GM18909 (cell line): ENCODE measurements around the gene NOVA1.

ENCODE experiments used
- ATAC-seq: cut with Tn5 transposase; IDR thresholded peaks from one replicate; pipeline ENCODE4 v1.9.1; 2021; ENCODE audit warnings: mild to moderate bottlenecking; ENCODE audit not compliant: unreplicated experiment, poor library complexity

NOVA1 gene

DNA sequence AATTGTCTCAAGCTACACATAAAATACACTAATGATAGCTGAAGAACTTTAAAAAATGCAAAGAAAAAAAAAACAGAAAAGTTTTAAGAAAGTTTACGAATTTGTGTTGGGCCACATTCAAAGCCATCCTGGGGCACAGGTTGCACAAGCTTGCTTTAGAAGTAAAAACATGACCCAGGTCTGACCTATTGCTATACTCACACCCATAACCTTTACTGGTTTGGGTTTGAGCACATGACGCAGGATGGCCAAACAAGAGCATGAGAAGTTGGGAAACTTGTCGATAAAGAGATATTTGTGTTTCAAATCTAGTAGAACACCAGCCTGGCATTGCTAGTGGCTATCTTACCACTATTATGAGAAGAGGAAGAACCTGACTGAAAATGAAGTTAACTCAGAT lies 143.7 kb downstream of the NOVA1 start:
- no peak for ATAC-seq

DNA sequence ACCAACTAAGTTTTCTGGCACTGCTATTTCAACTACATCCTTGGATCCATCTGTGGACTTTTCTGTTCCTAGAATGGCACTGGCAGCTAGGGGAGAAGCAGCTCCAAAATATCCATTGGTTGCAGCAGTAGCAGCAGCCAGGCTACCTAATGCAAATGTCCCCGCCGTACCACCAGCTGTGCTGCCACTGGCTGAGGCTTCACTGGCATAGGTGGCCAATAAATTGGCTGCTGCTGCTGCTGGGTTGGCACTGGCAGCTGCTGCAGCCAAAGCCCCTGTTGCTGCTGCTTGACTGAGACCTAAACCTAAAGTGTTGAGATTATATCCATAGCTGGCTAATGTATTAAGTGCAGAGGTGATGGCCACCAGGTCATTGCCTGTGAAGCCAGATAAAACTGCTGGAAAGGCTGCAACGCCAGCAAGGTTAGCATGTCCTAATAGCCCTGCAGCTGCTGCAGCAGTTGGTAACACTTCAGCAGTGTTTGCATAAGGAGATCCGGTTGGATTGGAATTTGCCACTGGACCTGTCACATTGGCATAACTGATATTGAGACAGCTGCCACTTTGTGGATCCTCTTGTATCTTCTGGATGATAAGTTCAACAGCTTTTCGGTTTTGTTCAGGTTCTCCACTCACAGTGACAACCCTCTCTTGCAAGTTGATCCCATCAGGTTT lies 149.5 kb downstream of the NOVA1 start:
- ATAC-seq = no peak

DNA sequence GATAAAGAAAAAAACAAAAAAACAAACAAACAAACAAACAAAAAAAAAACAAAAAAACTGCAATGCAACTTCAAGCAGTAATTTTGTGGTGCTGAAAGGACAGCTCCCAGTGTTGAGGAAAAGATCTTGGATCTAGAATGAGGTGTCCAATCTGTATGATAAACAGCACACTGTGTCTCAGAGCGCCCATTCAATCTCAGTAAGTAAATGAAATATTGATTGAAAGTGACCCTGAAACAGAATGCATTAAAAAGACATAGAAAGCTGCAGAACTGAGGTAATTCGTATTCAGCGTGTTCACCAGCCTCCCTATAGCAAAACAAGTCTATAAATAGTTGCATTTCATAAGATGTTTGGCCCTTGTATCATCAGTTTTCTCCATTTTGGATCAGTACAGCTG lies 153.0 kb downstream of the NOVA1 start:
- ATAC-seq = no peak

DNA sequence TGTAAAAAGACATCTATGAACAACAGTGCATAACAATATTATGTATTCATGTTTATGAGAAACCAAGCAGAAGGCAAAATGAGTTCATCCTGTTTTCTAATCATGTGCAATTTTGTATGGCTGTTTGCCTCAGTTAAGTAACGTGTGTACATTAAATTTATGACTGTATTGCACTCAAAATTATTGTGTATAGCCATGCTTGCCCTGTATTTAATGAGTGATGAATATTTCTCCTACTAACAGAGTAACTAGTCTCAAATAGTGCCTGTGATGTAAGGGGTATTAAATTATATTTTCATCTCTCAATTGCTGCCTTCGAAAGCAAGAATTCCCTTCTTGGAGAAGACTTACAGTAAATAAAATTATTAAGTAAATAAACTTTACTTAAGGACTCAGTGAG lies 154.2 kb downstream of the NOVA1 start:
- no peak for ATAC-seq

DNA sequence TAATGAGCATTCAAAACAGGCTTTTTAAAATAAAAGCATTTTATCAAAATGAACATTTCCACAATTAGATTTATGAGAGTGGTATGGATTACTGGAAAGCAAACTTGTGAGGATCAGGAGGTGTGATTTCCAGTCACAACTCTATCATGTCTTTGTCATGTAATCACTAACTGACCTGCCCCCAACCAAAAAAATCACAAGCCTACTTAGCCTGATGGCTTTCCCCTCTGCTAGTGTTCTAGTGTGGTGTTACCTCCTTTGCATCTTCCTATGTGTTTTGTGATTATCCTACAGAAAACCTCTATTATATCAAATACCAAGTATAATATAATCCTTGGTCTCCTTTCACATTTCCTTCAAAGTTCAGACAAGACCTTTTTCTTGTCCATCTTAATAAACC lies 168.6 kb downstream of the NOVA1 start:
- ATAC-seq = no peak

DNA sequence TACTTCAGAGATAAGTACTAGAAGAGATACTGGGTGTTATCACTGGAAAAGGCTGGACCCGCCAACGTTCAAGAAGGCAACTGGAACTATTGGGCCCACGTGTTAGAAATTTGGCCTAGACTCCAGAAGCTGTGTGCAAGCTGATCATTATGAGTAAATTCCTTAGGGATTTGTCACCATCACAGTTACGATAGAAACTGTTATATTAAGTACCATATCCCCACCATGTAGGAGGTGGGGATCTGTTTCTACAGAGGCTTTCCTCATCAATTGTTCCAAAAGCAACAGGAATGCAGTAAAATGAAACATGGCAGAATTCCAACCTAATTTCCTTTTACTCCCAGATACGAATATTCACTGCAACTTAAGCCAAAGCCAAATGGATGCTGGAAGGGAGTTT lies 170.7 kb downstream of the NOVA1 start:
- no peak for ATAC-seq

DNA sequence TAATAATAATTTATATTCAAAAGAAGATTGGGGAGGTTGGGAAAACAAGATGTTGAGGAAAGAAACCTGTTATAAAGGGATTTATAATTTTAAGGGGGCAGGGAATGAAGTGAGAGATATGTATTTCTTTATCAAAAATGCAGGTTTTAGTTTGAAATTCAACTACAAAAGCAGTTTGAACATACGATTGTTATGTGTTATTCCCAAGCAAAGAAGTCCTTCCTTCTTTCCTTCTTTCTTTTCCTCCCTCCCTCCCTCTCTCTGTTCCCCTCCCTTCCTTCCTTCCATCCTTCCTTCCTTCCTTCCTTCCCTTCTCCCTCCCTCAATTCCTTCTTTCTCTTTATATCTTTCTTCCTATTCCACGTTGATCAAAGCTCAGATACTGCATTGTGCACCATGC lies 173.3 kb downstream of the NOVA1 start:
- ATAC-seq = no peak

DNA sequence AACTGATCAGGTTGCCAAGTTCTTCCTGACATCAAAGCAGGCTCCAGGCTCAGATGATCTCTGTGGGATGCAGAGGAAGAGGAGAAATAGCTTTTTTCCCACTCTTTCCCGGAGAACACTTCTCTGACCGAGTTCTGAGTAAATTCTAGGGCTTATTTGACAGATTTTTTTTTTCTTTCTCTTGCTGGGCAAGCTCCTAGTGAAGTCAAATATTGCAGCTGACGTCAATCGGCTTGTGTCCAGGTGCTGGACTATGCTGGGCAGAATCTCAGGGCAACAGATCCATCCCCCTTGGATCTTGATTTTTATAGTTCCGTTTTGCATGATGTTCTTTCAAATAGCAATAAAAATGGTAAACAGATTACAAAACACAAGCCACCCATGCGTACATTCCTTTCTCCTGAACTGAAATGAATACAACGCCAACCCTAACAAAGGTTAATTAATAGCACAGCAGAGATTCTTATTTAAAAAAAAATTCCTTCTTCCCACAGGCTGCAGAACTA lies 182.2 kb downstream of the NOVA1 start:
- no peak for ATAC-seq

DNA sequence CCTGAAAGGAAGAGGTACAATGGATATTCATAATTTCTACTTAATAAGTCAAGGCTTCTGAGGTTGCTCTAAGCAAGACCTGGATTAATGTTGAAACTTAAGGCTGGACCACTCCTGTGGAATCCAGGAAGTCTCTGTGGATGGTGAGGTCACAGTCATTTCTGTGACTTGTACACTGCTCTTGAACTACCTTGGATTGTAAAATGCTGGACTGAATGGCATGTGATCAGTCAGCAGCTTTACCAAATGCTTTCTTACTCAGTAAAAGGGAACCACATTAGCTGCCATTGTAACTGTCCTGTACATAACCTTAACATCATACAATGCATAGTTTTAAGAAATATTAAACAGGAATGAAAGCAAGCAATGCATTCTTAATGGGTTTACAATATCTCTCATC lies 182.9 kb downstream of the NOVA1 start:
- no peak for ATAC-seq

DNA sequence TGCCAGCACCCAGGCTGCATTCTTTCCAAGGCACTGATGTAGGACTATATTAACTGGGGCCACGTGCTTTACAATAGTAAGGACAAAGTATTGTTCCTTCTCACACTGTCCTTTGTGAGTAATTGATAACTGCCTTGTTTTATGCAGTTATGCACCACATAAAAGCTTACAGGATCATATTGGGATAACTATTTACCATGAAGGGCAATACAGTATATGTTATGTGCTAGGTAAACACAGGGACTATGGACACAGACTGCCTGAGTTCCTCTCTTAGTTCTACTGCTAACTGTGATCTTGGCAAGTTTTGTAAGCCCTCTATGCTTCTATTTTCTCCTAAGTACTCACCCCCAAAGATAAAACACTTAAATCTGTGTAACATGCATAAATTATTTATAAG lies 183.7 kb downstream of the NOVA1 start:
- ATAC-seq = no peak

DNA sequence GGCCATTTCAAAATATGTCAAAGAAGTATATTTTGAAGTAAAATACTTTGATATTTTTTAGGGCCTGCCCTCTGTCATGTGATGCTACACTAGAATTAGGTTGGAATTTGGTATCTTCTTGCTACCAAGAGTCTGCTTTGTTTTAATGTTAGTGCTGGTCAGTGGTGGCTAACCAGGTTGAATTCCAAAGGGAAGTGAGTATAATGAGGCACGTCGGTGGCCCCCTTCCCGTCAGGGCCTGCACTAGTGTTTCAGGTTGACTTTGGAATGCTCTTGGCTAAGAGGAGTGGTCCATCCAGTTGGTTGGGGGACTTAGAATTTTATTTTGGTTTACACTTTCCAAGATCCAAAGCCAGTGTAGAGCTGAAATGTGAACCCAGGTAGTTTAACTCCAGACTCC lies 185.4 kb downstream of the NOVA1 start:
- no peak for ATAC-seq

DNA sequence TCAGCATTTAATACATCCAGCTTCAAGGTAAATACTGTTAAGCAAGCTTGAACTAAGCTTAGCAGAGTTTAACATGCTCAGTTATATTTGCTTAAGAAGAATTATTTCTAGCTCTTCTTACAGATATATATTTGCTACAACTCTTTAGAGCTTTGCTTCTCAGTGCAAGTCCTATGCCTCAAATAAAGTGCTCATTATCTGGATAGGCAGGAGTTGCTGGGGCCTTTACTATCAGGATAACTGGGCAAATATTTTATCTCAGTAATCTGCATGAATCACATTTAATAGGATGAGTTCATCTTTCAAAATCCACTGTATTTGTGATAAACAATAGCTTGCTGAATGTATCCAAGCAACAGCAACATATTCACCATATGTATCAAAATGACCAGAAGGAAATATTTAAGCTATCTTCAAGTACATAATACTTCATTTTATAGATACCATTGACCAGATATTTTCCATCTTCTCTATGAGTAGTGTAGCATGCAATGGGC lies 187.6 kb downstream of the NOVA1 start:
- no peak for ATAC-seq

DNA sequence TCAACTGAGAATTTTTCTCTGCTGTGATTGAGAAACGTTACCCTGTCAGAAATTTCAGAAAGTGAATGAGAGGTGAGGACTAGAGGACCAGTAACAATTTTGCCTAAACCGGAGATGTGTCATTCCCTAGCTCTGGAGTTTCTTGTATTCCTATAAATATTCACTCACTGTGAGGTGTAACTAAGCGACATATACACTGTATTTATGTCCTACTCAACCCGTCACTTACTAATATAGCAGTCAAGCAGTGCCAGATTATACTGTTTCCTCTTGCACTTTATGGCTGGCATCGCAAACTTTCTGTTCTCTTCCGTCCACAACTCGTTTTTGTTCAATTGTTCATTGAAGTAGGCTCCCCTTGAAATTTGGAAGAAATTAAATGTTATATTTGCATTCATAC lies 192.9 kb downstream of the NOVA1 start:
- ATAC-seq = no peak

DNA sequence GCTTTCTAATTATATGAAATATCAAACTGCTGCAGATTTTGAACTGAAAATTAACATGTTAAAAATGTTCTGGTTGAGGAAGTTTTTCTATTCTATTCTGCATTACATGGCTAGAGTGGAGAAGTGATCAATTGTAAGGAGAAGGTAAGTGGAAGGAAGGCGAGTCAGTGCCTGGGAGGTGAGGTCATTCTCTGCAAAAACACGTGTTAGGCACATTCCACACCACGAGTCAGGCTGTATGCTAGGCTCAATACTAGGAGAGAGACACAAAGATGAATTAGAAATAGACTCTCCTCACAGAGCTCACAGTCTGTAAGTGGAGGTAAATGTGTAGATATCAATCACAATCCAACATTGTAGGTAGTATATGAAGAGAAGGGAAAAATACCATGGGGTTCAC lies 194.1 kb downstream of the NOVA1 start:
- ATAC-seq = no peak

DNA sequence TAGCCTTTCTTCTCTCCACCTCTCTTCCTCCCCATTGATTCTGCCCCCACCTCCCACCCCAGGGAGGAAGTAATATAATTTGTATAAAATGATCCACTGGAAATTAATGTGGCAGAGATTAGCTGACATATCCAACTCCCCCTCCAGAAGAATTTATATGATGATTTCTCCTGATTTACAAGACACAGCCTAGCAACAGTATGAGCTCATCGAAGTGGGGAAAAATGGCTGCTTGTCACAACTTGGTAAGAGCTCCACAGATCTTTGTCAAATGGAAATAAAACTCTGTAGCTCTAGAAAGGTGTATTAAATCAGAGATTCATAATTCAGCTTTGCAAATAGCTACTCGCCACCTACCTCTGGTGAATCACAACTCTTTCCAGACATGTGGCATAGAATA lies 195.7 kb downstream of the NOVA1 start:
- ATAC-seq = no peak

DNA sequence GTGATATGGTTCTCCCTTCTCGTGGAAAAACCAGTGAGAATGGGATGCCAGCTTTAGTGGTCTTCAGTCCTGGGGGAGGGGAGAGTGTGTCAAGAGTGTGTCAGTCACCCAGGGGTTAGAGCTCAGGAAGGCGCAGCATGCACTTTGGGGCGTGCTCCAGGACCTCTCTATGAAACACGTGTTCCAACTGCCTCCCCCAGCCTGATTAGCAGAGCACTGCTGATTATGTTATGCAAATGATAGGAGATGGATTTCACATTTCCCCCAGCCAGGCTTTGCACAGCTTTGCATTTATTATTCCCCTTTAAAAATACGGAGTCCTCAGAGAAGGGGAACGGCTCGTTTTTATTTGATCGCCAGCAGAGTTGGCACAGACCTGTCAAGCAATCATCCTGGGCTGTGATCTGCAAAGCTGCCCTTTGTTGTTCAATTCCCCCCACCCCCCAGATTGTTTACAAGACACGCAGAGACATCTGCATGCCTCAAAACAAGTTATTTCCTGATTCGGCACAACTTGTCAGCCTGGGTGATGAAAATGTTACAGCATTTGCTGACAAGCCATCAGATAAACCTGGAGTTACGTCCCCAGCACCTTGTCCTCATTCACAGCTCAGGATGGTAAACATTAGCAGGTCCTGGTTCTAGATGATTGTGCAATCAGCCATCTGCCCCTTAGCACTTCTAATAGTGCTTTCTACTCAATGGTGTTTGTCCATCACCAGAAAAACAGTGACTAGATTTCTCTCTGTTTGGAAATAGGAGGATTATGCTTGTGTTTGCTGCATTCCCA lies 196.5 kb downstream of the NOVA1 start:
- ATAC-seq = no peak

DNA sequence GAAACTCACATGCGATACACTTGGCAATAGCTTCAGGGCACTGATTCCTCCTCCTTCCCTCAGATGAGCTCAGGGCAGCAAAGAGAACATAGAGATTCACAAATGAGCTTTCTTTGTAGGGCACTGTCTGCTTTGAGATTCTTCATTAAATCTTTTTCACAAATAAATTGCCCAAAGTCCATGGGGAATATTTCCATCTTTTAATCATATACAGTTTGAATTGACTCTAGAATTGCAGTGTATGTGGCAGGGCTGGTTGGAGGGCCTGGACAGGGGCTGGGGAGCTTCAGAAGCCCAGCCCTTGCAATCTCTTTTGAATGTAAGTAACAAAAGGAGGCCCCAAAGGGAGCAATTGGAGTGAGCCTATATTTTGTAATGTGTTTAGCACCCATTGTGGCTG lies 197.5 kb downstream of the NOVA1 start:
- no peak for ATAC-seq

DNA sequence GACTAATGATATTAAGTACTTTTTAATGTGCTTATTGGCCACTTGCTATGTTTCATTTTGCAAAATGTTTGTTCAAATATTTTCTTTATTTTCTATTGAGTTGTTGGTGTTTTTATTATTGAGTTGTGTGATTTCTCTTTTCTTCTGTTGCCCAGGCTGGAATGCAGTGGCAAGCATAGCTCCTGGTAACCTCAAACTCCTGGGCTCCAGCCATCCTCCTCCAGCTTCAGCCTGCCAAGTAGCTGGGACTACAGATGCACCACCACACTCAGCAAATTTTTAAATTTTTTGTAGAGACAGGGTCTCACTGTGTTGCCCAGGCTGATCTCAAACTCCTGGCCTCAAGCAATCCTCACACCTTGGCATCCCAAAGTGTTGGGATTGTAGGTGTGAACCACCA lies 199.2 kb downstream of the NOVA1 start:
- no peak for ATAC-seq
